H1 (cell line): ENCODE measurements around the gene PRICKLE1. TPM values are rescaled to one million over a fixed set of nuclear protein-coding genes. Genes with fewer than 3 reads are reported as not detected.

ENCODE experiments used
- CTCF ChIA-PET: fragments of 300-600 bp; sonication (Branson Sonifier 250); formaldehyde crosslinking; loops from one replicate; lab custom pipeline; 2021; ENCODE audit not compliant: partially characterized antibody; lab: Charles Lee
- POLR2A ChIA-PET: fragments of 300-600 bp; sonication (Branson Sonifier 250); formaldehyde crosslinking; loops from one replicate; lab custom pipeline; 2021; ENCODE audit warnings: inconsistent platforms; ENCODE audit not compliant: partially characterized antibody; lab: Charles Lee
- DNase-seq, 2 experiments: peaks; one replicate each; pipeline versions ENCODE4 v3.0.0 to v3.0.0-alpha.2; 2010 to 2022; ENCODE audit warnings: low spot score in 2 of 2, low read depth in 1 of 2, mixed read lengths in 1 of 2
- FAIRE-seq: peaks from 2 replicates; lab custom pipeline; 2011; peaks lifted over from hg19 to GRCh38; lab: Jason Lieb, UNC
- H2AFZ ChIP-seq: 2 replicates; pipeline ENCODE4 v1.8.1; 2012; ENCODE audit warnings: low read length, inconsistent platforms
- H2AK5ac ChIP-seq: 2 replicates; pipeline ENCODE4 v1.6.1; 2013; ENCODE audit warnings: low read depth, low read length
- H2BK120ac ChIP-seq: replicated peaks from 2 replicates; pipeline ENCODE3; 2013; ENCODE audit warnings: low read depth, low read length, inconsistent platforms
- H2BK12ac ChIP-seq: 2 replicates; pipeline ENCODE4 v1.6.1; 2013; ENCODE audit warnings: low read depth, low read length
- H2BK15ac ChIP-seq: 2 replicates; pipeline ENCODE4 v1.6.1; 2013; ENCODE audit warnings: low read length
- H2BK20ac ChIP-seq: 2 replicates; pipeline ENCODE4 v1.6.1; 2013; ENCODE audit warnings: low read length
- H2BK5ac ChIP-seq: 2 replicates; pipeline ENCODE4 v1.6.1; 2013; ENCODE audit warnings: low read depth, low read length
- H3K14ac ChIP-seq: 2 replicates; pipeline ENCODE4 v1.6.1; 2013; ENCODE audit warnings: inconsistent platforms; ENCODE audit not compliant: insufficient read length
- H3K18ac ChIP-seq: 2 replicates; pipeline ENCODE4 v1.6.1; 2013; ENCODE audit warnings: low read length; ENCODE audit errors: extremely low read depth
- H3K23ac ChIP-seq: 2 replicates; pipeline ENCODE4 v1.6.1; 2013; ENCODE audit warnings: inconsistent platforms; ENCODE audit not compliant: insufficient read length
- H3K23me2 ChIP-seq: 2 replicates; pipeline ENCODE4 v1.6.1; 2013; ENCODE audit warnings: low read depth, low read length
- H3K27ac ChIP-seq: 2 replicates; pipeline ENCODE4 v1.6.1; 2011; ENCODE audit warnings: low read depth, low read length, inconsistent platforms
- H3K27me3 ChIP-seq, 4 experiments: replicated peaks in 1 of 4; 1 replicate in 1 of 4; 2 replicates in 3 of 4; pipeline versions ENCODE4 v1.6.1 to v1.8.1; 2011 to 2013; ENCODE audit warnings: low read length in 3 of 4, mild to moderate bottlenecking in 3 of 4, inconsistent platforms in 2 of 4, mixed read lengths in 2 of 4, moderate library complexity in 1 of 4; ENCODE audit not compliant: control insufficient read depth in 3 of 4, insufficient read depth in 3 of 4; ENCODE audit errors: extremely low read depth in 1 of 4
- H3K36me3 ChIP-seq, 4 experiments: 2 replicates each; pipeline versions ENCODE4 v1.6.1 to v1.8.1; 2011 to 2013; ENCODE audit warnings: mild to moderate bottlenecking in 4 of 4, low read length in 3 of 4, moderate library complexity in 2 of 4, control low read depth in 1 of 4, inconsistent platforms in 1 of 4; ENCODE audit not compliant: insufficient read depth in 4 of 4, control insufficient read depth in 2 of 4
- H3K4ac ChIP-seq: replicated peaks from 2 replicates; pipeline ENCODE3; 2013; ENCODE audit warnings: low read length, low read depth, mixed read lengths, inconsistent platforms; ENCODE audit not compliant: insufficient read length
- H3K4me1 ChIP-seq, 4 experiments: replicated peaks in 1 of 4; 1 replicate in 1 of 4; 2 replicates in 3 of 4; pipeline versions ENCODE4 v1.6.1 to v1.8.1; 2011 to 2013; ENCODE audit warnings: low read length in 3 of 4, inconsistent platforms in 2 of 4, mixed read lengths in 1 of 4; ENCODE audit not compliant: insufficient read depth in 4 of 4, control insufficient read depth in 3 of 4
- H3K4me2 ChIP-seq, 2 experiments: 2 replicates each; pipeline versions ENCODE4 v1.6.1 to v1.8.1; 2011 to 2013; ENCODE audit warnings: low read depth in 2 of 2, low read length in 2 of 2, control low read depth in 1 of 2, inconsistent platforms in 1 of 2, mild to moderate bottlenecking in 1 of 2; ENCODE audit not compliant: insufficient read depth in 1 of 2
- H3K4me3 ChIP-seq, 4 experiments: fragments of 200-600, 300-600 bp in 1 of 4; sonication (generic), shearing (Covaris generic), sonication (Bioruptor Twin) in 1 of 4; 2 replicates each; pipeline versions ENCODE4 v1.5.1 to v1.8.1; 2011 to 2016; ENCODE audit warnings: low read length in 4 of 4, low read depth in 3 of 4, control low read depth in 2 of 4, inconsistent platforms in 2 of 4, mild to moderate bottlenecking in 2 of 4, mixed read lengths in 1 of 4, moderate library complexity in 1 of 4; ENCODE audit not compliant: insufficient read depth in 2 of 4; ENCODE audit errors: extremely low read depth in 1 of 4
- H3K56ac ChIP-seq: replicated peaks from 2 replicates; pipeline ENCODE3; 2013; ENCODE audit warnings: low read depth, mild to moderate bottlenecking, mixed read lengths, low read length, inconsistent platforms; ENCODE audit not compliant: insufficient read length
- H3K79me1 ChIP-seq: 2 replicates; pipeline ENCODE4 v1.6.1; 2013; ENCODE audit warnings: low read depth, low read length, control low read depth
- H3K79me2 ChIP-seq, 2 experiments: 2 replicates each; pipeline versions ENCODE4 v1.6.1 to v1.8.1; 2012 to 2013; ENCODE audit warnings: low read length in 2 of 2, mild to moderate bottlenecking in 2 of 2, inconsistent platforms in 1 of 2; ENCODE audit not compliant: insufficient read depth in 2 of 2, control insufficient read depth in 1 of 2
- H3K9ac ChIP-seq, 4 experiments: replicated peaks in 1 of 4; 1 replicate in 1 of 4; 2 replicates in 3 of 4; pipeline versions ENCODE4 v1.6.1 to v1.8.1; 2011 to 2013; ENCODE audit warnings: low read depth in 3 of 4, low read length in 3 of 4, control low read depth in 2 of 4, mild to moderate bottlenecking in 2 of 4, moderate library complexity in 2 of 4, inconsistent platforms in 1 of 4; ENCODE audit errors: extremely low read depth in 1 of 4
- H3K9me3 ChIP-seq, 2 experiments: 2 replicates each; pipeline versions ENCODE4 v1.6.1 to v1.8.1; 2012 to 2013; ENCODE audit warnings: mild to moderate bottlenecking in 2 of 2, moderate library complexity in 2 of 2, control low read depth in 1 of 2, inconsistent platforms in 1 of 2, low read depth in 1 of 2, low read length in 1 of 2, mixed read lengths in 1 of 2; ENCODE audit not compliant: insufficient read depth in 2 of 2
- H4K20me1 ChIP-seq, 2 experiments: replicated peaks in 1 of 2; 2 replicates each; pipeline versions ENCODE3 to v1.8.1; 2011 to 2013; ENCODE audit warnings: inconsistent platforms in 2 of 2, low read length in 2 of 2, mild to moderate bottlenecking in 1 of 2; ENCODE audit not compliant: insufficient read depth in 2 of 2, control insufficient read depth in 1 of 2
- H4K5ac ChIP-seq: 2 replicates; pipeline ENCODE4 v1.6.1; 2013; ENCODE audit warnings: low read length, low read depth, mixed read lengths, inconsistent platforms; ENCODE audit not compliant: insufficient read length
- H4K8ac ChIP-seq: 2 replicates; pipeline ENCODE4 v1.8.0; 2013; ENCODE audit warnings: mild to moderate bottlenecking, moderate library complexity, low read length, inconsistent platforms; ENCODE audit not compliant: insufficient read depth; ENCODE audit errors: extremely low read depth
- H4K91ac ChIP-seq: replicated peaks from 2 replicates; pipeline ENCODE3; 2013; ENCODE audit warnings: low read length, mixed read lengths, inconsistent platforms; ENCODE audit not compliant: insufficient read length
- EZH2 ChIP-seq: fragments of 200-600 bp; sonication (generic); IDR thresholded peaks from 2 replicates; pipeline ENCODE4 v1.7.1; 2012; ENCODE audit warnings: low read depth, mild to moderate bottlenecking, moderate library complexity, low read length, inconsistent platforms; ENCODE audit not compliant: severe bottlenecking
- RXRA ChIP-seq: IDR thresholded peaks from 2 replicates; pipeline ENCODE4 v1.6.1; 2011; ENCODE audit warnings: low read depth, mild to moderate bottlenecking, low read length, moderate library complexity; ENCODE audit not compliant: insufficient read depth
- SP1 ChIP-seq: IDR thresholded peaks from 2 replicates; pipeline ENCODE4 v1.6.1; 2011; ENCODE audit warnings: low read depth, low read length
- WGBS, 2 experiments: shearing (Covaris generic) in 1 of 2; methylation state at CpG; one replicate each; pipeline versions ENCODE4 v1.1.6 to v1.1.7; 2013 to 2015; ENCODE audit warnings: low lambda C conversion rate in 2 of 2, mixed read lengths in 2 of 2, inconsistent platforms in 1 of 2, low coverage in 1 of 2, missing lambda C conversion rate in 1 of 2; ENCODE audit not compliant: insufficient replicate concordance in 2 of 2, insufficient coverage in 1 of 2, insufficient read length in 1 of 2; ENCODE audit errors: extremely low coverage in 1 of 2, missing lambda C conversion rate in 1 of 2; 5-methylcytosine and 5-hydroxymethylcytosine counted together
- polyA plus RNA-seq, 7 experiments: library from polyadenylated mRNA; depleted of rRNA in 3 of 7; stranded (reverse) in 5 of 7; unstranded in 2 of 7; fragments of >200 nt in 5 of 7; fragments of 200-250 nt in 2 of 7; gene quantifications; 1 replicate in 5 of 7; 2 replicates in 1 of 7; 4 replicates in 1 of 7; pipeline versions ENCODE4 v1.2.1 to v1.2.3, GENCODE V29; 2011 to 2013; ENCODE audit warnings: missing spikeins in 2 of 7, mixed read lengths in 2 of 7
- total RNA-seq: library from RNA; stranded (reverse); fragmentation: NEBNext Ultra II Directional; extraction: Animal tissue kit (Norgen Biotek cat#: 25700); gene quantifications from 2 replicates; pipeline ENCODE4 v1.2.1, GENCODE V29; 2021
- TF ChIP-seq, protein P1 (sequence below): IDR thresholded peaks from 2 replicates; pipeline ENCODE4 v1.6.1; 2011; ENCODE audit warnings: low read depth, mild to moderate bottlenecking, low read length; ENCODE audit not compliant: insufficient read depth

PRICKLE1 gene
- total and polyA plus RNA-seq, 2 of the 8 experiments (the other 6 are each of a cell fraction or from before 2014, with no cell fraction given), result 14.0 to 22.4 TPM

DNA sequence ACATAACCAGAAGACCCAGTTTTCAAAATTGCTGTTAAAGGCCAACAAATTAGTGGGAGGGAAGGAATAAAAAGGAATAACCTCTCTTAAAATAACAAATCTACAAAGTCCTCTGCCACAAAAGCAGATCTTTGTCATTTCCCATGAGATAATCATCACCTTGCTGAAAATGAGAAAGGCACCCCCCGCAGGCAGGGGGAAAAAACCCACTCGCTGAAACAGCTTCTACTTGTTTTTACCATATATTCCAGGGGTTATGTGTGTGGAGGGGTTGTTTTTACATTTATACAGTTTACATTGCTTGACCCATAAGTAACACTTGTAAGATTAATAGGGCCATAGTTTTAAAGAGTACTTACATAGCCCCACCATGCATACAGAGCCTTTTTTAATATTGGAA lies 131.0 kb downstream of the PRICKLE1 start:
- CTCF ChIA-PET, result interaction anchor here (1.1 to 1.3 kb wide), 2 partner anchors 9 to 10 kb away, joined by 3 to 9 read pairs; no protein-coding TSS in a partner anchor
- peaks cover 2 to 48% (median 10%) of the 10 kb centered on the region in 4 experiments; a peak in 5 of 8 replicates for H3K36me3 ChIP-seq
- no peak overlapping the region for H2AK5ac ChIP-seq
- no peak overlapping the region for H2BK120ac ChIP-seq
- H4K91ac ChIP-seq, result no peak overlapping the region
- H3K56ac ChIP-seq, result no peak overlapping the region
- no peak overlapping the region; a peak in 1 of 4 replicates for H3K4me2 ChIP-seq
- no peak overlapping the region for H3K23ac ChIP-seq
- TF ChIP-seq, protein P1, sequence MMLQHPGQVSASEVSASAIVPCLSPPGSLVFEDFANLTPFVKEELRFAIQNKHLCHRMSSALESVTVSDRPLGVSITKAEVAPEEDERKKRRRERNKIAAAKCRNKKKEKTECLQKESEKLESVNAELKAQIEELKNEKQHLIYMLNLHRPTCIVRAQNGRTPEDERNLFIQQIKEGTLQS, result no peak
- TF ChIP-seq EZH2 (no peak), SP1 (no peak), RXRA (no peak)
- H3K79me1 ChIP-seq, result no peaks in the 10 kb centered on the region
- no peak overlapping the region for H4K5ac ChIP-seq
- DNase-seq (peak in 1 of 2 experiments; percentile 31), FAIRE-seq (no peak)
- no peaks in the 10 kb centered on the region for H3K27me3 ChIP-seq
- no peaks in the 10 kb centered on the region for H3K23me2 ChIP-seq
- H2BK15ac ChIP-seq, result no peak overlapping the region
- H4K20me1 ChIP-seq, result peaks cover 4% of the 10 kb centered on the region in 2 experiments
- H3K4ac ChIP-seq, result no peak overlapping the region
- WGBS, 2 experiments, result 69% methylated on average over 2 of the region's 2 CpGs; no CpG with 5 or more reads in 1 of the 2 experiments
- no peak overlapping the region for H4K8ac ChIP-seq
- H3K14ac ChIP-seq, result no peak overlapping the region
- H3K27ac ChIP-seq, result no peak overlapping the region
- H3K9ac ChIP-seq, result no peak overlapping the region
- no peak overlapping the region for H2BK5ac ChIP-seq
- H3K79me2 ChIP-seq, result peaks cover 0 to 9% of the 10 kb centered on the region in 2 experiments; a peak in 1 of 4 replicates
- no peaks in the 10 kb centered on the region for H3K9me3 ChIP-seq
- H2BK20ac ChIP-seq, result no peak overlapping the region
- no peak overlapping the region for H2BK12ac ChIP-seq
- POLR2A ChIA-PET, result interaction anchor here (0.9 to 1.9 kb wide), 4 partner anchors 9 to 113 kb away, joined by 3 to 7 read pairs (median 3); no protein-coding TSS in a partner anchor
- H3K4me1 ChIP-seq, result peaks cover 0 to 15% (median 7%) of the 10 kb centered on the region in 4 experiments; a peak in 3 of 7 replicates
- H3K4me3 ChIP-seq, result no peak overlapping the region
- H2AFZ ChIP-seq, result no peak overlapping the region
- no peak overlapping the region for H3K18ac ChIP-seq
